NCI-H187 (cell line): Measurements from ENCODE around the gene KRTAP5-11.
"Not testable (repeated sequence)": the region's sequence is repeated elsewhere in the genome, so short reads cannot be mapped to it uniquely, and the experiment has no call there.

Experiments used
- DNase-seq, 2 experiments: peaks; one replicate each; lab custom pipeline; 2025; lab: John Stamatoyannopoulos, UW

KRTAP5-11 gene, protein sequence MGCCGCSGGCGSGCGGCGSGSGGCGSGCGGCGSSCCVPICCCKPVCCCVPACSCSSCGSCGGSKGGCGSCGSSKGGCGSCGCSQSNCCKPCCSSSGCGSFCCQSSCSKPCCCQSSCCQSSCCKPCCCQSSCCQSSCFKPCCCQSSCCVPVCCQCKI

DNA sequence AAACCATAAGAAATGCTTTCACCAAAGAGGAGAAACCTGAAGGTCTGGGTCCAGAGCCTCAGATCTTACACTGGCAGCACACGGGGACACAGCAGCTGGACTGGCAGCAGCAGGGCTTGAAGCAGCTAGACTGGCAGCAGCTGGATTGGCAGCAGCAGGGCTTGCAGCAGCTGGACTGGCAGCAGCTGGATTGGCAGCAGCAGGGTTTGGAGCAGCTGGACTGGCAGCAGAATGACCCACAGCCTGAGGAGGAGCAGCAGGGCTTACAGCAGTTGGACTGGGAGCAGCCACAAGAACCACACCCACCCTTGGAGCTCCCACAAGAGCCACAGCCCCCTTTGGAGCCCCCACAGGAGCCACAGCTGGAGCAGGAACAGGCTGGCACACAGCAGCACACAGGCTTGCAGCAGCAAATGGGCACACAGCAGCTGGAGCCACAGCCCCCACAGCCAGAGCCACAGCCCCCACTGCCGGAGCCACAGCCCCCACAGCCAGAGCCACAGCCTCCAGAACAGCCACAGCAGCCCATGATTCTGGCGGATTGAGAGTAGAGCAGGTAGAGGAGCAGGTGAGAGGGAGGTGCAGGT is at the start of gene KRTAP5-11:
KRTAP5-11 (minus strand) TSS at position 567 of the 587 bp plus-strand sequence; CDS start at position 529, 38 bp downstream.
- no peak for DNase-seq

DNA sequence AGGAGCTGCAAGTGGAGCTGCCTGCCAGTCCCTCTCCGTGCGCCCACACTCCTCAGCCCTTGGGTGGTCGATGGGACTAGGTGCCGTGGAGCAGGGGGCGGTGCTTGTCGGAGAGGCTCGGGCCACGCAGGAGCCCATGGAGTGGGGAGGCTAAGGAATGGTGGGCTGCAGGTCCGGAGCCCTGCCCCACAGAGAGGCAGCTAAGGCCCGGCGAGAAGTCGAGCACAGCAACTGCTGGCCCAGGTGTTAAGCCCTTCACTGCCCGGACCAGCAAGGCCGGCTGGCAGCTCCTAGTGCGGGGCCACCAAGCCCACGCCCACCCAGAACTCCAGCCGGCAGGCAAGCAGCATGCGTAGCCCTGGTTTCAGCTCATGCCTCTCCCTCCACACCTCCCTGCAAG is 48.9 kb upstream of the KRTAP5-11 start:
- DNase-seq = not testable (repeated sequence)

DNA sequence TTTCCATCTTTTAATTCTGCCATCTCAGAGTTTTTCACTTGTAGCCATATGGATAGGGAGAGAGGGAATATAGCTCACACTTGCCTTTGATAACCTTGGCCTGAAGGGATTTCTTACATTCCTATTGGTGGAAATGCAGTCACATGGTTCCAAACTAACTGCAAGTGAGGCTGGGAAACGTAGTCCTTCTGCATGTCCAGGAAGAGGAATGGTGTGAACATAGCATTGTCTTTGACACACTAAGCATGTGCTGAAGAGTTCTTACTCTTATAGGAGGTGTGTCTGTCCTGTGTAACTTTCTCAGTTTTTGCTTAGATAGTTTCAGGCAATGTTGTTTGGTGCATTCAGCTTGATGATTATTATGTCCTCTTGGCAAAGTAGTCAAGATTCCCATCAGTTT is 47.4 kb upstream of the KRTAP5-11 start:
- not testable (repeated sequence) for DNase-seq

DNA sequence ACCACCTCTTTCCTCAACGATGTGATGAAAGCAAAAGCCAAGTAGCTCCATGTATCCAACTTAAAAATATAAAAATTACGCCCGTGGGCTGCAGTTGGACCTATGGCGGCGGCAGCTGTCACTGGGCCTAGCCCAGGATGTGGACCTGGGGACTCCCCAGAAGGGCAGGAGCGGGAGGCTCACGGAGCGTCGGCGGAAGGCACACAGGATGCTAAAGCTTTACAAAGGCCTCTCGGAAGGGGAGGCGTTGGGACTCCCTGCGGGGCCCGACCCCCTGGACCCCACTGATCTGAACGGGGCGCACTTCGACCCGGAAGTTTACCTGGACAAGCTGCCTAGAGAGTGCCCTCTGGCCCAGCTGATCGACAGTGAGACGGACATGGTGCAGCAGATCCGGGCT is 46.3 kb upstream of the KRTAP5-11 start:
- DNase-seq = not testable (repeated sequence)

DNA sequence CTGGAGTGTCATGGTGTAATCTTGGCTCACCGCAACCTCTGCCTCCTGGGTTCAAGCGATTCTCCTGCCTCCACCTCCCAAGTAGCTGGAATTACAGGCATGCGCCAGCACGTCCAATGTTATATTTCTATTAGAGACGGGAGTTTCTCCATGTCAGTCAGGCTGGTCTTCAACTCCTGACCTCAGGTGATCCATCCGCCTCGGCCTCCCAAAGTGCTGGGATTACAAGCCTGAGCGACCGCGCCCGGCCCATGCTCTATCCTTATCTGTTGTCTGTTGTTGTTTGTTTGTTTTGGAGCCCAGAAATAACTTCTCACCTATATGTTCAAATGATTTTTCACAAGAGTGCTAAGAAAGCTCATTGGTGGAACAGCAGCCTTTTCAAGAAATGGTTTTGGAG is 40.6 kb upstream of the KRTAP5-11 start:
- not testable (repeated sequence) for DNase-seq

DNA sequence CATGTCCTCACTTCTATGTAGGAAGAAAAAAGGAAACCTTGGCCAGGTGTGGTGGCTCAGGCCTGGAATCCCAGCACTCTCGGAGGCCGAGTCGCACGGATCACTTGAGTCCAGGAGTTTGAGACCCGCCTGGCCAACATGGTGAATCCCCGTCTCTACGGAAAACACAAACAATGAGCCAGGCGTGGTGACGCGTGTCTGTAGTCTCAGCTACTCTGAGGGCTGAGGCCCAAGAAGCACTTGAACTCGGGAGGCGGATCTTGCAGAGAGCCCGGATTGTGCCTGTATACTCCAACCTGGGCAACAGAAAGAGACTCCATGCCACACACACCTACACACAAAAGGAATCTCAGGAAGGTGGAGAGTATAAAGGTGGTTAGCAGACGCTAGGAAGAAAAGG is 39.9 kb upstream of the KRTAP5-11 start:
- DNase-seq = not testable (repeated sequence)

DNA sequence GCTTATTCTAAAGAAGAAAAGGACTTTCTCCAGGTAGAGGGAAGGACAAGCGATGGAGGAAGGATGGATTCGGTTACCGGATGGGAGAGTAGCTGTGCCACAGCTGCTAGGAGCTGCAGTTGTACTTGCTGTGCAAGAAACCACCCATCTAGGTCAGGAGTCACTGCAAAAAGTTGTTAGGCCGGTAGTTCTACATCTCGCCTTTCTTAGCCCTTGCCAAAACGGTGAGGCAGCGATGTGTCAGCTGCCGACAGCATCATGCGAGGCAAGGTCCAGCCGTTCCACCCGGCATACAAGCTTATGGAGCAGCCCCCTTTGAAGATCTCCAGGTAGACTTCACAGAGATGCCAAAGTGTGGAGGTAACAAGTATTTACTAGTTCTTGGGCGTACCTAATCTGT is 32.3 kb upstream of the KRTAP5-11 start:
- DNase-seq = not testable (repeated sequence)

DNA sequence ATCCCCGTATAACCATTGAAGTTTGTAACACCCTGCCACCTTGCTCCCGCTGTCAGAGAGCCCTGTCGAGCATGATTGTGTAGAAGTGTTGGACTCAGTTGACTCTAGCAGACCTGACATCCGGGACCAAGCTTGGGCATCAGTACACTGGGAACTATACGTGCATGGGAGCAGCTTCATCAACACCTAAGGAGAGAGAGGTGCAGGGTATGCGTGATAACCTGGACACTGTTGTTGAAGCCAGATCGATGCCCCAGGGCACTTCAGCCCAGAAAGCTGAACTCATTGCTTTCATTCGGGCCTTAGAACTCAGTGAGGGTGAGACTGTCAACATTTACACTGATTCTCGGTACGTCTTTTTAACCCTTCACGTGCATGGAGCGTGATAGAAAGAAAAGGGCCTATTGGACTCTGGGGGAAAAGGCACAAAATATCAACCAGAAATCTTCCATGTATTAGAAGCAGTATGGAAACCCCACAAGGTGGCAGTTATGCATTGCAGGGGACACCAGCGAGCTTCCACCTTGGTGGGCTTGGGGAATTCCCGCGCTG is 31.8 kb upstream of the KRTAP5-11 start:
- not testable (repeated sequence) for DNase-seq

DNA sequence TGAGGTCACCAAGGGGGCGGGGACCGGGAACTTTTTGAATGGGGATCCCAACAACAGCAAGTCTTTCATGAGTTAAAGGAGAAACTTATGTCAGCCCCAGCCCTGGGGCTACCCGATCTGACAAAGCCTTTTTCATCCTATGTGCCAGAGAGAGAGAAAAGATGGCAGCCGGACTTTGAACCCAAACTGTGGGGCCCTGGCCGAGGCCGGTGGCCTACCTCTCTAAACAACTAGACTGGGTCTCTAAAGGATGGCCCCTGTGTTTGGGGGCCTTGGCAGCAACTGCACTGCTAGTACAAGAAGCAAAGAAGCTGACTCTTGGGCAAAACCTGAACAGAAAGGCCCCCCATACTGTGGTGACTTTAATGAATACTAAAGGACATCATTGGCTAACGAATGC is 31.3 kb upstream of the KRTAP5-11 start:
- not testable (repeated sequence) for DNase-seq

DNA sequence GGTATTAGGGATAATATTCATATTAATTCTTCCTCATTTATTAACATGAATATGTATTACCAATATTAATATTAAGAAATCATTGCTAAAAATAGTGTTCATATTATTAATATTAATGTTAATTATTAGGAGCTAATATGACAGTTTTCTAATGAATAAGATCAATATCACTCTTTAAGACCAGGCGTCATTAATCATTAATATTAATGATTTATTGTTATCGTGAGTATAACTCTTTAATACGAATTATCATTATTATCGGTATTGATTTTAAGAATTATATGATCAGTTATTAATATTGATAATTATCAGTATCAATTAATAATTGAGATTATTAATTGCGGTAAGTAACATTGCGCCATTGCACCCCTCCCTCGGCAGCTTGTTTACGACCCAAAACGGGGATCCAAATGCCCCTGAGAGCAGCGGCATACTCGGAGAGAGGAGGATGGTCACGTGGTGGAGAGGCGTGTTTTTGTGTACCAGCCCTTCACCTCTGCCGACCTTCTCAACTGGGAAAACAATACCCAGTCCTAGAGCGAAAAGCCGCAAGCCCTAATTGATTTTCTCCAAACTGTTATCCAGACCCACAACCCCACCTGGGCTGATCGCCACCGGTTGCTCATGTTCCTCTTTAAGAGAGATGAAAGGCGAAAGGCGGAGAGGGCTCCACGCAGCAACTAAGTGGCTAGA is 28.7 kb upstream of the KRTAP5-11 start:
- not testable (repeated sequence) for DNase-seq

DNA sequence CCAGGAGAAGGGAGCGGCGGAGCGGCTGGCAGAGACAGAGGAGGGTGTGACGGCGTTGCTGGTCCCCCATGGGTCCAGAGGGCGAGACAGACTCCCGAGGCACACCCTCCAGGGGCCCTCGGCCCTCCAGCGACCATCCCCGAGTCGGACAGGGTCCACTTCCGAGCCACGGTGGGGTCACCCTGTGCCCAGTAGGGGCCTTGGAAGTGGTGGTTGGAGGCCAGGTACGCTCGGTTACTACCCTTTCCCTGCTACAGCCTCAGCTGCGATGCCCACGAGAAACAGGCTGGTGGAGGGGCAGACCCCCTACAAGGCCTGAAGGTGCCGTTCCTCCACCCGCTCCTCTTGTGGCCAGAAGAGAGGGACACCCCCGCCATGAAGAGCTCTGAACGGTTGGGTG is 25.6 kb upstream of the KRTAP5-11 start:
- not testable (repeated sequence) for DNase-seq

DNA sequence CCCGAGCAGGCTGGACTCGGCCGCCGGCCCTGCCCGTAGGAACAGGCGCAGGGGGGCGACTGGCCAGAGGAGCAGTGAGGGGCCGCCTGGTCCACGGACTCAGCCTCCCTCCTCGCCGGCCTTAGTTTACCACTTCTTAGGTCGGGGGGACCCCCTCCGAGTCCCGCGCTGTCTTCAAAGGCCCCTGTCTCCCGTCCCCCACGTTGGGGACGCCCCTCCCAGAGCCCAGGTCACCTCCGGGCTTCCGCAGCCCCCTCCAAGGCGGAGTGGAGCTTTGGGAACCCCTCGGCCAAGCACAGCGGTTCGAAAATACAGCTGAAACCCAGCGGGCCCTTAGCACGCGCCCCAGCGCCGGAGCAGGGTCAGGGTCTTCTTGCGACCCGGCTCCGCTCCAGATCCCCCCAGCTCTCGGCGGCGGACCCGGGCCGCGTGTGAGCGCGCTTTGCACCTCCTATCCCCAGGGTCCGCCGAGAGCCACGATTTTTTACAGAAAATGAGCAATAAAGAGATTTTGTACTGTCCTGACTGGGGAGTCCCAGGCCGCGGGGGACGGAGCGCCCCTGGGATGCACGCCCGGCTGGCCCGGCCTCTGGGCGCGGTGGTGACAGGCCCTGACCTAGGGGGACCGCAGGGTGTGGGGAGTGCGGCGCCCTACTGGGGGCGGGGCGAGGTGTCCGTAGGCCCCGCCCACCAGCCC is 25.0 kb upstream of the KRTAP5-11 start:
- not testable (repeated sequence) for DNase-seq

DNA sequence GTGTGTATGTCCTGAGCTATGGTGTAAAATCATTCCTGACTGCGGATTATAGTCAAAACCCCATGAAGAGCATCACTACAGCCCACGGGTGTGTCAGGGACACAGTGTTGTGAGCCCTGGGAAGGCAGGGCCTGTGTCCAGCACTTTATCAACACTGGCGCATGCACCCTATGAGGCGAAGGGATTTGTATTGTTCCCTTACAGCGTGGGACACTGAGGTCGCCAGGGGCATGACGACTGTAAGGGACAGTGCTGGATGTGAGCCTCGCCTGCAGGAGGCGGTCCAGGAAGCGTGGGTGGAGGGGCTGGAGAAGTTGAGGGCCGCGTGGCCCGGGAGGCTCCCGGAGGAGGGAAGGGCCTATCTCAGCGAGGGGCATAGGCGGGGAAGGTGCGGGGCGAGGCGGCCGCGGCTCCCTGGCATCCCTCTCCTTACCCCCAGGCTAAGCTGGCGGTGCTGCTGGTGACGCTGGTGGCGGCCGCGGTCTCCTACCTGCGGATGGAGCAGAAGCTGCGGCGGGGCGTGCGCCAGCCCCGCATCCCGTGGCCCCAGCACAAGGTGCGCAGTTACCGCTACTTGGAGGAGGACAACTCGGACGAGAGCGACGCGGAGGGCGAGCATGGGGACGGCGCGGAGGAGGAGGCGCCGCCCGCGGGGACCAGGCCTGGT is 24.3 kb upstream of the KRTAP5-11 start:
- not testable (repeated sequence) for DNase-seq

DNA sequence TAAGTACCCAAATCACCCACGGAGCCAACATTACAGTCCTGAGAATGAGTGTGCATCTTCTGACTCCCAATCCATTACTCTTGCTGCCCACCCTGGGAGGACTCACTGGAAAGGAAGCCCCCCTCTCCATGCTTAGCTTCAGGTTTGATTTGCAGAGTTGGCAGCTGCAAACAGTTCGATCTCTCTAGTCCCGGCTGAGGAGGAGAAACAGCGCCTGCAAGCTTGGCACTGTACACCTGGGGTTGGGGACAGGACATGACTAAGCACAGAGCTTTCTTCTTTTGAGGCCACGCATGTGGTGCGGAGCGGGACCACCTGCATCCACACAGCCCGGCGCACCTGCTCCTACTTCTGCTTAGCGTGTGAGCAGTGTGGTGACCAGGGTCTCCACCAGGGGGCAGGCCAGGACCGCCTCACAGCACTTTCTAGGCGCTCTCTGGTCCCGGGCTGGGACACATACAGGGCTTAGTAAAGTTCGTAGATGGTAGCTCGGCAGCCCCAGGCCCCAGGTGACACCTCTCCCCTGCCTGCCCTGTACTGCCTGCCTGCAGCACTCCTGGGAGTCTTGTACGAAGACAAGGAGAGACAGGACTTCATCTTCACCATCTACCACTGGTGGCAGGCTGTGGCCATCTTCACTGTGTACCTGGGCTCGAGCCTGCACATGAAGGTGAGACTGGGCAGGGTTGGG is 22.3 kb upstream of the KRTAP5-11 start:
- DNase-seq = not testable (repeated sequence)

DNA sequence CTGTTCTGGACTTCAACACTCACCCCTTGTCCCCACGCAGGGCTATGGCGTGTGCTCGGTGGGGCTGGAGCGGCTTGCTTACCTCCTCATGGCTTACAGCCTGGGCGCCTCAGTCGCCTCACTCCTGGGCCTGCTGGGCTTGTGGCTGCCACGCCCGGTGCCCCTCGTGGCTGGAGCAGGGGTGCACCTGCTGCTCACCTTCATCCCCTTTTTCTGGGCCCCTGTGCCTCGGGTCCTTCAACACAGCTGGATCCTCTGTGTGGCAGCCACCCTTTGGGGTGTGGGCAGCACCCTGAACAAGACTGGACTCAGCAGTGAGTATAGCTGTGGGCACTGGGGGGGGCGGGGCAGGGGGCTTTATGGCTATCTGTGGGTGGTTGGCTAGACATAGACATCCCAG is 20.5 kb upstream of the KRTAP5-11 start:
- not testable (repeated sequence) for DNase-seq

DNA sequence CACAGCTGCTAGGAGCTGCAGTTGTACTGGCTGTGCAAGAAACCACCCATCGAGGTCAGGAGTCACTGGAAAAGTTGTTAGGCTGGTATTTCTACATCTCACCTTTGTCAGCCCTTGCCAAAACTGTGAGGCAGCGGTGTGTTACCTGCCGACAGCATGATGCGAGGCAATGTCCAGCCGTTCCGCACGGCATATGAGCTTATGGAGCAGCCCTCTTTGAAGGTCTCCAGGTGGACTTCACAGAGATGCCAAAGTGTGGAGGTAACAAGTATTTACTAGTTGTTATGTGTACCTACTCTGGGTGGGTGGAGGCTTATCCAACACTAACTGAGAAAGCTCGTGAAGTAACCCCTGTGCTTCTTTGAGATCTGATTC is 6.9 kb upstream of the KRTAP5-11 start:
- DNase-seq = not testable (repeated sequence)

DNA sequence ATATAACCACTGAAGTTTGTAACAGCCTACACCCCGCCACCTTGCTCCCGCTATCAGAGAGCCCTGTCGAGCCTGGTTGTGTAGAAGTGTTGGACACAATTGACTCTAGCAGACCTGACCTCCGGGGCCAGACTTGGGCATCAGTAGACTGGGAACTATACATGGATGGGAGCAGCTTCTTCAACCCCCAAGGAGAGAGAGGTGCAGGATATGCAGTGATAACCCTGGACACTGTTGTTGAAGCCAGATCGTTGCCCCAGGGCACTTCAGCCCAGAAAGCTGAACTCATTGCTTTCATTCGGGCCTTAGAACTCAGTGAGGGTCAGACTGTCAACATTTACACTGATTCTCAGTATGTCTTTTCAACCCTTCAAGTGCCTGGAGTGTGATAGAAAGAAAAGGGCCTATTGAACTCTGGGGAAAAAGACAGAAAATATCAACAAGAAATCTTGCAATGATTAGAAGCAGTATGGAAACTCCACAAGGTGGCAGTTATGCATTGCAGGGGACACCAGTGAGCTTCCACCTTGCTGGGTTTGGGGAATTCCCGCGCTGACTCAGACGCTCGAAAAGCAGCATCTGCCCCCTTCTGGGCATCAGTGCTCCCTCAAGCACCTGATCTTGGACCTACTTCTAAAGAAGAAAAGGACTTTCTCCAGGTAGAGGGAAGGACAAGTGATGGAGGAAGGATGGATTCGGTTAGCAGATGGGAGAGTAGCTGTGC is 6.3 kb upstream of the KRTAP5-11 start:
- DNase-seq = not testable (repeated sequence)

DNA sequence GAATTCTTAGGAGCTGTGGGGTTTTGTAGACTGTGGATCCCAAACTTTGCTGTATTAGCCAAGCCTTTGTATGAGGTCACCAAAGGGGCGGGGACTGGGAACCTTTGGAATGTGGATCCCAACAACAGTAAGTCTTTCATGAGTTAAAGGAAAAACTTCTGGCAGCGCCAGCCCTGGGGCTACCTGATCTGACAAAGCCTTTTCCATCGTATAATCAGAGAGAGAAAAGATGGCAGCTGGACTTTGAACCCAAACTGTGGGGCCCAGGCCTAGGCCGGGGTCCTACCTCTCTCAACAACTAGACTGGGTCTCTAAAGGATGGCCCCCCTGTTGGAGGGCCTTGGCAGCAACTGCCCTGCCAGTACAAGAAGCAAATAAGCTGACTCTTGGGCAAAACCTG is 5.6 kb upstream of the KRTAP5-11 start:
- DNase-seq = not testable (repeated sequence)

DNA sequence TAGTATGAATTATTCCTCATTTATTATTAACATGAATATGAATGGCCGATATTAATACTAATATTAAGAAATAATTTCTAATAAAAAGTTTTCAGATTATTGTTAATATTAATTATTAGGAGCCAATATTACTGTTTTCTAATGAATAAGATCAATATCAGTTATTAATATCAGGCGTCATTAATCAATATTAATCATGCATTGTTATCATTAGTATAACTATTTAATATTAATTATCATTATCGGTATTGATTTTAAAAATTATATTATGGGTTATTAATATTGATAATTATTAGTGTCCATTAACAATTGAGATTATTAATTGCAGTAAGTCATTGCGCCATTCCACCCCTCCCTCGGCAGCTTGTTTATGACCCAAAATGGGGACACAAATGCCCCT is 3.0 kb upstream of the KRTAP5-11 start:
- DNase-seq = not testable (repeated sequence)

DNA sequence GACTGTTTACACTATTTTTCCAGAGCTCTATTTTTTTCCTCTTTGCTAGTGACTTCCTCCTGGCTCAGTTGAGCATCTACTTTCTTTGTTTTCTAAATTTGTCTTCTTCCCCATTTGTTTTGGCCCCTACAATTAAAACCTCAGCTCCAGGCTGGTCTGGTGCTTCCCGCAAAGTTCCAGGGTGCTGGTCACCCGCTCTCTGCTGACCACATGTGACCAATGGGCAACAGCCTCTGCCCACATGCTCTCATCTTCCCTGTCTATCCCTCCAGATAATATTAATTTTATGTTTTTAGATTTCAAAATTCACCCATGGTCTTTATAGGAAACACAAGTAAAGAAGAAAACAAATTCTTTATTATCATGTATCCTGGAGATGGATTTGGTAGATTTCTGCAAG is 294 bp upstream of the KRTAP5-11 start:
- DNase-seq = not testable (repeated sequence)

DNA sequence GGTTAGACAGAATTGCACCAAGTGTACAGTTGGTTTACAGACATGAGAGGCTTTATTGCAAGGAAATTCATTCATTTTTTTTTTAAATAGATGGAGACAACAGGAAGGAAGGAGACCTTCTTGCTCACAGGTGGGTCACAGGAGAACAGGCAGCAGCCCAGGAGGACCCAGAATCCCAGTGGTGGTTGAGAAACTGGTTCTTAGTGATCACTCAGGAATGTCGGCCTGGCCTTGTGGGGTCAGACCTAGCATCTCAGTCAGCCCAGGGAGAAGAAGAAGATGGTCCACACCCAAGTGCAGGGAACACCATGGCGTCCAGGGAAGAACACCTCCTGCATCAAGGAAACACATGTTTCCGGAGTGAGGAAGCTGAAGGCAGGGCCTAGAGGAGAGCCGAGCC is 849 bp downstream of the KRTAP5-11 start:
- DNase-seq = no peak
